Occipital lobe (tissue), 2 donors: ENCODE data around the gene CIART. TPM values are rescaled to one million over a fixed set of nuclear protein-coding genes. Genes with fewer than 3 reads are reported as not detected.
A peak's percentile ranks its signal among the peaks of the same experiment; 100 is the strongest.
"Not testable (repeated sequence)": the region's sequence is repeated elsewhere in the genome, so short reads cannot be mapped to it uniquely, and the experiment has no call there.

Source experiments
- DNase-seq: peaks from one replicate; lab custom pipeline; 2025; lab: John Stamatoyannopoulos, UW
- total RNA-seq: library from RNA; depleted of rRNA; stranded (reverse); fragments of >200 nt; gene quantifications from one replicate; pipeline ENCODE4 v1.2.3, GENCODE V29; 2014

Gene CIART
- total RNA-seq: 2.5 TPM

- peak; percentile 92 for DNase-seq
Observed at GRCh38 chr1:150281758-150282557, at the start of gene CIART. CIART (plus strand) TSS chr1:150282554; CDS start chr1:150283268, 714 bp downstream.

- not testable (repeated sequence) for DNase-seq
Observed at GRCh38 chr1:150232921-150233320, 49.4 kb upstream of the CIART start.

GRCh38 chr1:150233359-150234308 is 48.7 kb upstream of the CIART start:
- DNase-seq: peak; percentile 8

GRCh38 chr1:150234309-150234565 is 48.1 kb upstream of the CIART start:
- no peak for DNase-seq

GRCh38 chr1:150234566-150235293 is 47.6 kb upstream of the CIART start:
- peak; percentile 53 for DNase-seq

GRCh38 chr1:150235294-150235851 is 47.0 kb upstream of the CIART start:
- no peak for DNase-seq

GRCh38 chr1:150235852-150236613 is 46.3 kb upstream of the CIART start, which contains the start of gene ANP32E:
ANP32E (minus strand) TSS chr1:150236112; CDS start chr1:150235786, 326 bp downstream.
- DNase-seq: peak; percentile 93

- no peak for DNase-seq
Observed at GRCh38 chr1:150236614-150237100, 45.7 kb upstream of the CIART start.

- not testable (repeated sequence) for DNase-seq
Observed at GRCh38 chr1:150237176-150237575, 45.2 kb upstream of the CIART start.

GRCh38 chr1:150237746-150238145 is 44.6 kb upstream of the CIART start:
- DNase-seq: no peak

GRCh38 chr1:150243003-150243402 is 39.4 kb upstream of the CIART start:
- DNase-seq: no peak

- no peak for DNase-seq
Observed at GRCh38 chr1:150249936-150250335, 32.4 kb upstream of the CIART start.

GRCh38 chr1:150256198-150256553 is 26.2 kb upstream of the CIART start:
- no peak for DNase-seq

- DNase-seq: peak; percentile 53
Observed at GRCh38 chr1:150256554-150257341, 25.6 kb upstream of the CIART start.

GRCh38 chr1:150257624-150258585 is 24.4 kb upstream of the CIART start, which contains the start of gene CA14:
CA14 (plus strand) TSS chr1:150257774; CDS start chr1:150258129, 355 bp downstream.
- peak; percentile 36 for DNase-seq

GRCh38 chr1:150259217-150259616 is 23.1 kb upstream of the CIART start:
- DNase-seq: no peak

- no peak for DNase-seq
Observed at GRCh38 chr1:150259758-150260669, 22.3 kb upstream of the CIART start.
